Fibroblast of peridontal ligament (primary cell): ENCODE measurements around the gene SALL1.

ENCODE experiments used
- DNase-seq: peaks from one replicate; pipeline ENCODE4 v3.0.0-alpha.2; 2010; ENCODE audit errors: extremely low read depth

The SALL1 gene

DNA sequence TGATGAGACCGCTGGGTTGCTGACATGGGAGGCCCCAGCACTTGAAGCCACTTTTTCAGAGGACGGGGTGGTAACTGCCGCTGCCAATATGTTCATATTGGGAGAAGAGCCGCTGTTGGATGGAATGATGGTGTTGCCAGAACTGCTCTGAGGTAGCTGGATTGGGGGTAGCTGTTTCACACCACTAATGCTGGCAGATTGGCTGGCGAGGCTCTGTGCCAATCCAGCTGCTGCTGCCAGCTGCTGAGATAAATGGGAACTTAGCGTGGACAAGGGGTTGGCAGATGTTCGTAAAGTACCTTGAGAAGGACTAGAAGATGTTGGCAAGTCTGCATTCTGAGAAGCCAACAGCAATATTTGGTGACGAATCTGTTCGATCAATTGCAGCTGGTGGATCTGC lies 10.0 kb downstream of the SALL1 start:
- no peak for DNase-seq

DNA sequence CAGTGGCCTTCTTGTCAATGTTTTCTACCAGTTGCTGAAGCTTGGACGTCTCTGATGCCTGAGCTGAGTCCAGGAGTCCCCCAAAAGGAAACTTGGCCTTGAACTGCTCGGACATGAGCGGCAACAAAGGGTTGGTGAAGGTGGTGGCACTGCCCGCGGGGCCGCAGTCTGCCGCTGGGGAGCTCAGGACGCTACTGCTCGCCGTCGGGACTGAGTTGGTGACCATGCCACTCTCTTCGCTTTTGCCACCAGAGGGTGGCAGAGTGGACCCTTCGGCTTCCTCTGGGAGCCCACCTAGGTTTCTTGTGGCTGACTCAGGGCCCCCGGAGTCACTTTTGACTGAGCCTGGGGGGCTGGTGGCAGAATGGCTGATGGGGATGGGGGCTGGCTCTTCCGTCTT lies 11.0 kb downstream of the SALL1 start:
- no peak for DNase-seq

DNA sequence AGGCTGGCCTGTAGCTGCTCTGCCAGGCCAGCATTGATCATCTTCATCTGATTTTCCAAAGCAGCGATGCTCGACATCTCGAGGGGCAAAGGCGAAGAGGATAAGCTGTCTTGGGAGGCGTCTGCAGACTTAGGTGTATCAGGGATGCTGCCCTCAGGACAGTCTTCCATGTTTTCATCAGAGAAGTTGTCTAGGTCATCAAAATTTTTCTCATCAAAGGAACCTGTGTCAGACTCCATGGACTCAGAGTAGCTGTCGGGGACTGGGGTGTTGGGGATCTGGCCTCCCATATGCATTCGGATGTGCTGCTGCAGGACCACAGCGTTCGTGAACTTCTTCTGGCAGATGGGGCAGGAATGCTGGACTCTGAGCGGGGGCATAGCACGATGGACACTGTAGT lies 11.5 kb downstream of the SALL1 start:
- DNase-seq = no peak

DNA sequence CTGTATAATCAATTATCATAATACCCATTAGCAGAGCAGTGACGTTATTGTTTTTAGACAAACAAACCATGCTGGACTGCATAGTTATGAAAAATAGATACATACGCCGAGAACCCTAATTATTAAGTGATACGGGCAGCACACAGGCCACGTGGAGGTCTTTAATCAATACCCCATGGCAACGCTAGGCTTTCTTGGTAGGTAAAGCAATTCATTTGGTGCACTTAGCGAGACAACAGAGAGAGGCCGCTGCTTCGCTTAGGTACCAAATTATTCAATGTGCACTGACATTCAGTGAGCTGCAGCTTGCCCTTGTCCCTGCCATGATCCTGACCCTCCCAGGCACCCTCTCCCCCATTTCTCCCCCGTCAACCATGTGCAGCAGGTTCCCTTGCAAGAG lies 12.9 kb downstream of the SALL1 start:
- no peak for DNase-seq

DNA sequence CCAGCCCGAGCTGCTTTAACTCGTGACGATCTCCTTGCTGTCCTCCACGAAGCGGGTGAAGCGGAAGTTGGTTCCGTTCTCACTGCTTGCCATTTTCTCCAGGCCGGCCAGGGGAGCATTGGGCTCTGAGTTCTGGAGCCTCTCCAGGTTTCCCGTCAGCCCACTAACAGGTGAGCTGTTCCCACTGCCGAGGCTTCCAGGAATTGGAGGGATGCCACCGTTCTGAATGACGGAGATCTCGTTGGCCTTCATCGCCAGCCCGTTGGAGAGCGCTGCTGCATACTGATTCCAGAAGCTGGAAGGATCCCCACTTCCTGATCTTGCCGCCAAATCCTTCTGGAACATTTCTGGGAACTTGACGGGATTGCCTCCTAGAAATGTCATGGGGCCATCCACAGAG lies 14.0 kb downstream of the SALL1 start:
- no peak for DNase-seq

DNA sequence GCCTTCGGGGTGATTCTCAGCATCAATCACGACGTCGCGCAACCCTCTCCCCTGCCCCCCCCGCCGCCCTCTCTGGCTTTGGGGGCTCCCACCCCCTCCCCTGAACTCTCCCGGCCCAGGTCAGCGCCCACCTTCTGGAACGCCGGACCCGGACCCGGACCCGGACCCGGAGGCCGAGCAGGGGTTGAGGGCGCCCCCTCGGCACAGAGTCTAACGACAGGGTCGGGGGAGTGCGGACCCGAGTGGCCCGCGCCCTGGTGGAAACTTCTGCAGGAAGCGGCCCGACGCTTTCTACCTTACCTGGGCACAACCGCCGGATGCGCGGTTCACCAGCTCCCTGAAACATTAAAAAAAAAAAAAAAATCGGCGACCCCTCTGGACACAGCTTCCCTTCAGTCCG lies 16.2 kb downstream of the SALL1 start:
- DNase-seq = no peak

DNA sequence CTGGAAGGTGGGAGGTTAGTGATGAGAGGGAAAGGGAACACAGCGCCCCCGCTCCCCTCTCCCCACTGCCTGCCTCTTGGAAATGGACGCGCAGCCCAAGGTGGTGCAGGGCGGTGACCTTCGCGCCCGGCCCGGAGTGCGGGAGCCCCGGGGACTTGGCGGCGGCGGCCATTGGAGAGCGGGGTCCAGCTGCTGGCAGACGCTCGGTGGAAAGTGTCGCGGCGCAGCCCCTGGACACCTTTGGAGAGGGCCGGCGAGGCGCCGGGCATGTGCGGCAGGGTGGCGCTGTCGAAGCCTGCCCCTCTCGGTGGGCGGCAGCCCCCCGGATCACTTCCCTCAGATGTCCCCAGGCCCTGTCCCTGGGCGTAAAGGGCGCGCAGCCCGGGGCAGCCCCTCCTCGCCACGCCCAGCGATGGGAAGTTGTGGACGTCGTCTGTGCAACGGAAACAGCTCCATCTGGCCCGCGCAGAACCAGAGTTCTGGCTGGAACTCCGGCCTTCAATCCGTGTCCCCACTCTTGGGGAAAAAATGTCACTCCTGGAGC lies 16.7 kb downstream of the SALL1 start:
- no peak for DNase-seq

DNA sequence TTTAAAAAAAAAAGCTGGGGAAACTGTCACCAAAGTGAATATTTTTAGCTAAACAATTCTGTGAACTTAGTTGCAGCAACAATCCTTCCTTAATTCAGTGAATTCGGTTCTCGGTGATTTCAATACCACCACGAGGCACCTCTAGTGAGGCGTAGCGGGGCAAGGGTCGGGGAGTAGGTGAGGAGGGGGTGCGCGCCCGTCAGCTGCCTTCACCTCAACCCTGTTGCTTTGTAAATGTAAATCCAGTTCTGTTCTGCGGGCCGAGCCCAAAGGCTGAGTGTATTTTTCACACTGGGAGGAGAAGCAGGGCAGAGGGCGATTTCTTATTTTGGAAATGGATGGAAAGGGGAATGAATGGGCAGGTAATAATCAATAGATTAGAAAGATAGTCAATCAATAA lies 17.4 kb downstream of the SALL1 start:
- DNase-seq = no peak

DNA sequence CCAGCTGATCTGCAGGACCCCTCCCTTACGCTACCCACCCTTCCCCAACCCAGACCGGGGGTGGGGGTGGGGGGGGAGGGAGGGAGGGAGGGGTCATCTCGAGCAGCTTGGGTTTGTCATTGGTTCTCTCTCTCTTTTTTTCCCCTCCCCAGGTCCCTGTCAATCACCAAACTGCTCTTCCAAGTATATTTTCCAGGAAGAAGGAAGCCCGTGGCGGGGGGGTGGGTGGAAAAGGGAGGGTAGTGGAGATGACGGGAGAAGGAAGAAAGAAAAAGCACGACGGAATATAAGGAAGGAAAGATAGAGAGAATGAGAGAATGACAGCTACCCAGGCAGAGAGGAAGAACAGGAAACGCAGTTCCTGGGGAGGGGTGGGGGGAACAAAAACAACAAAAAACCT lies 17.9 kb downstream of the SALL1 start:
- no peak for DNase-seq

DNA sequence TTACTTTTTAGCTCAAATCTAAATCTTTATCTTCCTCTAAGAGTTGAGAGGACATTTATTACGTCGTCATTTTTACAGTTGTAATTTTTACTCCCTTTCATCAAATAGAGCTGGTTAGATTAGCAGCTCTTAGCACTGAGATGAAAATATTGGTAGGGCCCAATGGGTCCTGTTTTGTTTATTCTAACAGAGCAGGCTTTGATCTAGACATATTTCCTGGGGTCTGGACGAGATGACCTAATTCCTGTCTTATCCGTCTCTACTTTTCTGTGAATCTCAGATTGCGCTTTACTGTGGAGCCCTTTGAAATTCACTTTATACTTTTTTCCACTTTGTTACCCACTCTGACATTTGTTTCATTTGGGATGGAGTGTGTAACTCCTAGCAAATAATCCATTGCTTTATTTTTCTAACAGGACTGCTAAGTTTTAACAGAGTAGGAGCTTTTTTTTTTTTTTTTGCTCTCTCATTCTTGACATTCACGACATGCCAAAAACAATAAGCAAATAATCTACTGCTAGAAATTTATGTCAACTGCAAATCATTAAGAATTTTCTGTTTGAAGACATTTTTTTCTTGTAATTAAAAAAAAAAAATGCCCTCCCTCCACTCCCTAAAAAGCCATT lies 18.5 kb downstream of the SALL1 start:
- no peak for DNase-seq

DNA sequence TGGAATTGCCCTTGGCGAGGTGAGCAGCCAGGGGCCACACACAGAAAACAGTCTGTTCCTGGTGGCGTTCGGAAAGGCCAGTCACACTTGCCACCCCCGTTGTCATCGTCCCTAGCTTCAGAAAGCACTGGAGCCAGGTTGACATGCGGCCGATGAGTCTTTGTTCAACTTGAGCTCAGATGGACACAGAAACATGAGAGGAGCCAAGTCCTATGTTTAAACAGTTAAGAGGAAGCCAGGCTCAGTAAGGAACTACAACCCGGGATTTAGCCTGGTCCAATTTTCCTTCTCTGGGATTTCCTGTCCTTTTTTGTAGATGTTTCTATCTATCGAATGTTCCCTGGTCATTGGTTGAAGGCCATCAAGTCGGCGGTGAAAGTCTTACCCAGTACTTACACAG lies 19.5 kb downstream of the SALL1 start:
- DNase-seq = no peak

DNA sequence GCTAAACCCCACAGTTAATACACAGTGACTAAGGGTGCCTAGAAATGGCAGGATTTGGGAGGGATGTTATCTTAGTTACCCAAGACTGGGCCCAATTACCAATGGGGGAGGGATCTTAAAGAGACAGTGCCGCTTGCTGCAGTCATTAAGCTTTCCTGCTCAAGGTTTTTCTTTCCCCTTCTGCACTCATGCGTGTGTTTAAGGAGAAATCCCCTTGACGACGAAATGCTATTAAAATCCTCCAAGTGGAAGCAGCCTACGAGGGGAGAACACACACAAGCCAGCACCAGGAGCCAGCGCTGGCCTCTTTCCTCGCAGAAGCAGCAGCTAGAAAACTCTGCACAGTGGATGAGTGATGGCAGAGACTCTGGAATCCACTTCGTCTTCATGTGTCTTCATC lies 22.0 kb downstream of the SALL1 start:
- DNase-seq = no peak

DNA sequence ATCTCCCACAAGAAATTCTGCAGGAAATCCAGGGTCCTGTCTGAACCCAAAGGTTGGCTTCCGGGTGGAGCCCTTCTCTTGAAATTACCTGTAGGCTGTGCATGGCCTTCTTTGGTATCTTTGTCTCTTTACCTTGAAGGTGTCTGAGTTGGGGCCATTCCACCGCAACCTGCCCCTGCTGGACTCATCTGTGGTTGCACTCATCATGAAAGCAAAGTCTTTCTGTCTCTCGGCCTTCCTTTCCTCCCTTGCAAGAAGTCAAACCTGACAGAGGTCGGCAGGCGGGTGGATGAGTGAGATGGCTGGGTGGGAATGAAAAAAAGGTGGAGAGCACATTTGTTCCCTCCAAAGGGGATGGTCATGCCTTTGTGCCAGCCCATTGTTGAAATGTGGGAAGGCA lies 25.1 kb downstream of the SALL1 start:
- DNase-seq = no peak

DNA sequence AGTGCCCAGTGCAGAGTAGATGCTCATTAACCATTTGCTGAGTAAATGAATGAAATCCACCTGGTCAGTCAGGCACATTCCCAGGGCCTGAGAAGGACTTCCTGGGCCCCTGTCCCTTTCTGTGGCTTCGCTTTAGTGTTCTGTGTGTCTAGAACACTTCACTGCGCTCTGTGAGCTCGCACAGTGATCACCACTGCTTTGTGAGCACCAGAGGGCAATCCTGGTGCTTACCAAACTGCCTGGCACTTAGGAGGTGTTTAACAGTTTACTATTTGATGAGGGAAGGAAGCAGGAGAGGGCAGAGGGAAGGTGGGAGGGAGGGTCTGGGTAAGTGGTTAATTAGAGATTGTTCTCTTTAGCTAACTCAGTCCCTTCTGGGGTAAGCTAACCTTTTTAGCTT lies 26.2 kb downstream of the SALL1 start:
- no peak for DNase-seq

DNA sequence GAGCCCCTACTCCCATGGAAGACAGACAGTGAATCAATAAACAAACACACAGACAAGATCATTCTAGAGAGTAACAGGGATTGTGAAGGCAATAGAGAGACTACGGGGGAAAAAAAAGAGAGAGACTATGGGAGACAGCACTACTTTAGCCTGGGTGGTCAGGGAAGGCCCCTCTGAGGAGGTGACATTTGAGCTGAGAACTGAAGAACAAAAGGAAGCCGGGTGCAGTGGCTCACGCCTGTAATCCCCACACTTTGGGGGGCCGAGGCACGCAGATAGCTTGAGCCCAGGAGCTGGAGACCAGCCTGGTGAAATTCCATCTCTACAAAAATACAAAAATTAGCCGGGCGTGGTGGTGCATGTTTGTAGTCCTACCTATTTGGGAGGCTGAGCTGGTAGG lies 29.2 kb downstream of the SALL1 start:
- no peak for DNase-seq

DNA sequence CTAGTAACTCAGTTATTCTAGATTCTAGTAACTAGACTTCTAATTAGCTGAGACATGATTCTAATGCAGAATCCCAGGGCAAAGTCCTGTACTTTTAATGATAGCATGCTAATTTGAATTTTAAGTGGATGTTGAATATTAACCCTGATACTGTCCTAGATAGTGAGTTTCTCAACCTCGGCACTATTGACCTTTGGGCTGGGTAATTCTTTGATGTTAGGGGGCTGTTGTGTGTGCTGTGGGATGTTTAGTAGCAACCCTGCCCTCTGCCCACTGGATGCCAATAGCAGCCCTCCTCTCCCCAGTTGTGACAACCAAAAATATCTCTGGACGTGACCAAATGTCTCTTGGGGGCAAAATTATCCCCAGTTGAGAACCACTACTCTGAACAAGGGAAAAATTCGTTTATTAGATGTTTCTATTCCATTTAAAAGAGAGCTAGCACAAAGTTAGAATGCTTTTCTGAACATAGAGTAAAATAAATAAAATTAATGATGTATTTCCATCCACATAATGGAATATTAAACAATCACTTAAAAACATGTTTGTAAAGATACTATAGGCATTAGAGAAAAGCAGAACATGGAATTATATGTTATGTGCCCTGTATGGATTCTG lies 30.2 kb downstream of the SALL1 start:
- no peak for DNase-seq

DNA sequence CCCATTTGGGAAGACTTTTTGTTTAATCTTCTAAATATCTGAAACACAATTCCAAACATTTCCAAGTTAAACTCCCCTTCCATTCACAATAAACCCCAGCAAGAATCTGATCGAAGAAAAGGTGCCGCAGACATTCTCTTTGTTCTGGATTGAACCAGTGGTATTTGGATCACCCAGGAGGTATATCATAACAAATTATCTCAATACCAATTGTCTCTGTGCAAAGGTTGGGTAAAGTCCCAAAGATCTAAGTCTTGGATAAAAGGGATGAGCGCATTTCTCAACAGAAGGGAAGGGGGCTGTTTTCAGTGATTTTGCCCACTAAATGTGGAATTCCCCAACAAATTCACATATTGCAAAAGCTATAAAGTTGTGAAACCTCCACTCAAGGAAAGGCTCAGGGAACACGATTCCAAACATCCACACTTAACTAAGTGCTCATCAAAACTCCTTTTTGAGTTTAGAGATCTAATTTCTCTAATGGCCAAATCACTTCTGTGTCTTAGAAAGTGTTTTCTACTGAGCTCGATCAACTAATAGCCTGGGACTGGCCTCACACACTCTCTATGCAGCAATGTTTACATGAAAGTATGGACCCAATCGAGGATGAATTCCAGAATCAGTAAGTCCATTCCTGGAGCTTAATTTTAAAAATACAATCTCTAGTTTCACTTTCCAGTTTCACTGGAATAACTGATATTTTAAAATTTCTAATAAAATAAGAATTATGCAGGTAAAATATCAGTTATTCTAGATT lies 30.9 kb downstream of the SALL1 start:
- DNase-seq = peak; percentile 15

DNA sequence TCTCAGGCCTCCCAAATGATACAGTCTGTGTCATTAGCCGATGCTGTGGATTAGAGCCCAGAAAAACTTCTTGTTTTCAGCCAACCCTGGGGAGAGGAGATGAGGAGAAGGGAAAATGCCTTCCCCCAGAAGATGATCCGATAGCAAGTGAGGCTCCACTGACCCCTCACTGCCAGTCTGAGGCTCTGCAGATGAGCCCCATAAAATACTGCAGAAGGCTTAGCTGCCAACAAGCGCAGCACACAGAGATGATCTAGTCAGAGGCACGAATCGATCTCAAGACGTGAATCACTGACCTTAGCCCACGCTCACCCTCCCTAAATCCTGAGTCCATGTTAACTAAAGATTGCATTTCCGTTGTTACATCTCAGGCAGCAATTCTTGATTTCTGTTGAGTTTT lies 31.5 kb downstream of the SALL1 start:
- DNase-seq = no peak

DNA sequence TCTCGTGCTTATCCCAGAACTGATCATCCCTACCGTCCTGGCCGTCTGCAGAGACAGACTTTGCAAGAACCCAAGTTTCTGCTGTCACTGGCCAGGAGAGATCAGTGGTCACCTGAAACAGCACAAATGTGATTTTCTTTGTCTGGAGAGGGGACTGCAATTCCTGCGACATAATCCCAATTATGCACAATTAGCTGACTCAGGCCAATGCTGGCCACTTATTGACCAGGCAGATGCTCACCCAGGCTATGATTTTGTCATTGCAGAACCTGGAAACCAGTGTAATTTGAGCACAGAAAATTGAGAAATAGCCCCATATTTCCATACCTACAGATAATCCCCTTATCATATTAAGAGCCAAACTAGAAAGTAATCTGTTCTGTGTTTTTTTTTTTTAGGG lies 34.7 kb downstream of the SALL1 start:
- no peak for DNase-seq

DNA sequence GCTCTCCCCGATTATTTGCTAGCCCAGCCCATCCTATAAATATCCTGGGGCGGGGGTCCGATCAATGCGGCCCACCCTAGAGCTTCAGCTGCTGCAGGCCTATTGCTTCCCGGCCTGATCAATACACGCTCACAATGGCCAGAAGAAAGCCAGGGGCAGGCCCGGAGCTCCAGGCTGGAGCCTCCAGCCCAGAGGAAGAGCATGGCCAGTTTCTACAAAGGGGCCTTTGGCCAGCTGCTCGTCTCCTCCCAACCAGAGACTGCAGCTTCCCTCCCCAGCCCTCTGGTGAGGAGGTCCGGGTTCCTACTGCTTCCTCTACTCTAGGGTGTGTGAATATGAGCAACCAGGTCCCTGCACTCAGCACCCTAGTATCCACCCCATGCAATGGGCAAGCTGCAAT lies 36.7 kb downstream of the SALL1 start:
- no peak for DNase-seq

DNA sequence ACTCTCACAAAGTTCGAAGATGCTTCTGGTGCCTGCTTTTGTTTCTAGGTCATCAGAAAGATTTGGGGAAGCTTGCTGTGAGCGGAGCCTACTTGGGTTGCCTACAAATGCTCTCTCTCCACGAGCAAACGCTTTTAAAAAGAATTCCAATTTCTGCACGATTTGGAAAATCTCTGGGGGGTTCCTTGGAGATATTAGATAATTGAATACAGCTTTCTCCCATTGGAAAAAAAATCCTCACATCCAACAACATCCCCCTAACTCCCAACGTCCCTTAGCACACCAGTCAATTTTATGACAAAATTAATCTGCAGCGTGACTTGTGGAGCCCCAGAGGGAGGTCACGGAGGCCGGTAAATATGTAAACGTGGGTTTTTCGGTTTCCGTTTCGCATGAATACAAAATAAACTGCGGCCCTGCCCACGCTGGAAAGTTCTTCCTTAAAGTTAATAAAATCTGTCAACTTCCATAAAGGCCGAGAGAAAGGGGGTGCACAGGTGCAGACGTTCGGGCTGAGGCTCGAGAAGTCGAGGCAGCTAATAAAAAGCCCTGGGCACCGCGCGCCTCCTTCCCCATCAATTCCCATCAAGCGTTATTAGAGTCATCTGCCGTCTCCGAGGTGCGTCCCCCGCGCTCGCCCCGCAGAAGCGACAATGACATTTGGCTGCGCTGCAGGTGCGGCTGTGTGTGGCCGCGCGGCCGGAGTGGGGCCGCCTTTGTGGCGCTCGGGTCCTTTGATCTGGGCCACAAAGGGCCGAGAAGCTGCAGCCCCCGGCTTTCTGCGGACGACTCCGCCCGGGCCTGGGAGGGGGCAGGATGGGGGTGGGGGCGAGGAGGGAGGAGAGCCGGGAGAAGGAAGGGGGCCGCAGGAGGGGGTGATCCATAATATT lies 37.6 kb downstream of the SALL1 start:
- DNase-seq = no peak

DNA sequence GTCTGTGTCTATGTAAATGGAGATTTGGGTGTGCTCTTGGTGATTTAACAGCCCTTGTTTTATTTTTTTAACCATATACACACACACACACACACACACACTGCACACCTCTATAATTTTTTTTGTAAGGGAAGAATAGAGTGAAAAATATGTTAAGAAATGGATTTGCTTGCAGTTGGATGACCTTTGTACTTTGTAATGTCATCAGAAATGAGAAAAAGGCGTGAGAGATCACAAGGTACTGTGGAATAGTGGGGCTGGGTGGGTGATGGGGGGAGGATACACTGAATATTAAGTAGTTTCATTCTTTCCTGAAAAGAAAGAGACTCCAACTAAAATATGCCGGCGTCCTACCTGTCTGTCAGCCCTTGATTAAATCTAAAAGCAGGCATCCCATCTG lies 38.7 kb downstream of the SALL1 start:
- DNase-seq = no peak
